HUES48 (cell line): ENCODE results near the gene SLC40A1.

Experiments used
- H3K27ac ChIP-seq: one replicate; pipeline ENCODE4 v1.7.0; 2013; ENCODE audit warnings: low read depth, low read length, inconsistent platforms
- H3K27me3 ChIP-seq: 2 replicates; pipeline ENCODE4 v1.6.1; 2013; ENCODE audit warnings: mild to moderate bottlenecking, low read length; ENCODE audit not compliant: control insufficient read depth, insufficient read depth
- H3K36me3 ChIP-seq: 2 replicates; pipeline ENCODE4 v1.6.1; 2013; ENCODE audit warnings: low read length; ENCODE audit not compliant: control insufficient read depth, insufficient read depth
- H3K4me1 ChIP-seq: 2 replicates; pipeline ENCODE4 v1.6.1; 2013; ENCODE audit warnings: mild to moderate bottlenecking, low read length; ENCODE audit not compliant: control insufficient read depth, insufficient read depth
- H3K4me3 ChIP-seq: 2 replicates; pipeline ENCODE4 v1.5.1; 2013; ENCODE audit warnings: mild to moderate bottlenecking, low read depth, low read length
- H3K9ac ChIP-seq: 2 replicates; pipeline ENCODE4 v1.6.1; 2013; ENCODE audit warnings: mild to moderate bottlenecking, low read depth, low read length, moderate library complexity
- H3K9me3 ChIP-seq: 2 replicates; pipeline ENCODE4 v1.6.1; 2013; ENCODE audit warnings: low read length; ENCODE audit not compliant: control insufficient read depth, insufficient read depth

Gene SLC40A1

DNA sequence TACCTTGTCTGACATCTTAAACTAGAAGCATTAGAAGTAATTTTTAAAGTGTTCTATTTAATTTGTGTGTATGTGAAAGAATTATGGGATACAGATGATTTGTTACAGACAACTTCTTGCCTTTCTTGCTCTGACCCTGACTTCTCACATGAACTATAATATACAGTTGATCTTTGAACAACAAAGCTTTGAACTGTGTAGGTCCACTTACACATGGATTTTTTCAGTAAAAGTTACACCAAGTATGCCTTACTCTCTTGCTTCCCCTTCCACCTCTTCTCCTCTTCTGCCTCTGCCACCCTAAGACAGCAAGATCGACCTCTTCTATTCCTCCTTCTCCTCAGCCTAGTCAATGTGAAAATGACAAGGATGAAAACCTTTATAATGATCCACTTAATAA, 42.2 kb downstream of the SLC40A1 start:
- Histone ChIP-seq H3K4me3 (no peak overlapping the region), H3K9ac (no peak overlapping the region), H3K4me1 (no peaks in the 10 kb centered on the region), H3K36me3 (no peaks in the 10 kb centered on the region), H3K9me3 (no peaks in the 10 kb centered on the region), H3K27me3 (no peaks in the 10 kb centered on the region), H3K27ac (no peak overlapping the region)

DNA sequence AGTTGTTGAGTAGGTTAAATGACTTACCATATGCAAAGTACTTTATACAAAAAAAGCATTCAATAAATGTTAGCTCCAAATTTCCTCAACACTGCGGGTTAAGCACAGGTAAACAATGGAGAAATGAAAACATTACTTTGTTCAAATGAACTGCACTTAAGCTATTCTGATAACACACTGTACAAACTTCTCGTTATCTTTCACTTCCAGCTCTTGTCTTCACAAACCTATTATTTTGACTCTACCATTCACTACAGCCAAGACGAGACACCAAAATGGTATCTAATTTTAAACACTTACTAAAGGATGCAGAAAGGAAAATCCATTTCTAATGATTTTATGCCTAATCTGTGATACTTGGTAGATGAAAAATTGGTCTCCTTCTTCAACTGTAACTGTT, 43.8 kb downstream of the SLC40A1 start:
- Histone ChIP-seq H3K9ac (no peak overlapping the region), H3K9me3 (no peaks in the 10 kb centered on the region), H3K4me1 (no peaks in the 10 kb centered on the region), H3K27ac (no peak overlapping the region), H3K27me3 (no peaks in the 10 kb centered on the region), H3K36me3 (no peaks in the 10 kb centered on the region), H3K4me3 (no peak overlapping the region)

DNA sequence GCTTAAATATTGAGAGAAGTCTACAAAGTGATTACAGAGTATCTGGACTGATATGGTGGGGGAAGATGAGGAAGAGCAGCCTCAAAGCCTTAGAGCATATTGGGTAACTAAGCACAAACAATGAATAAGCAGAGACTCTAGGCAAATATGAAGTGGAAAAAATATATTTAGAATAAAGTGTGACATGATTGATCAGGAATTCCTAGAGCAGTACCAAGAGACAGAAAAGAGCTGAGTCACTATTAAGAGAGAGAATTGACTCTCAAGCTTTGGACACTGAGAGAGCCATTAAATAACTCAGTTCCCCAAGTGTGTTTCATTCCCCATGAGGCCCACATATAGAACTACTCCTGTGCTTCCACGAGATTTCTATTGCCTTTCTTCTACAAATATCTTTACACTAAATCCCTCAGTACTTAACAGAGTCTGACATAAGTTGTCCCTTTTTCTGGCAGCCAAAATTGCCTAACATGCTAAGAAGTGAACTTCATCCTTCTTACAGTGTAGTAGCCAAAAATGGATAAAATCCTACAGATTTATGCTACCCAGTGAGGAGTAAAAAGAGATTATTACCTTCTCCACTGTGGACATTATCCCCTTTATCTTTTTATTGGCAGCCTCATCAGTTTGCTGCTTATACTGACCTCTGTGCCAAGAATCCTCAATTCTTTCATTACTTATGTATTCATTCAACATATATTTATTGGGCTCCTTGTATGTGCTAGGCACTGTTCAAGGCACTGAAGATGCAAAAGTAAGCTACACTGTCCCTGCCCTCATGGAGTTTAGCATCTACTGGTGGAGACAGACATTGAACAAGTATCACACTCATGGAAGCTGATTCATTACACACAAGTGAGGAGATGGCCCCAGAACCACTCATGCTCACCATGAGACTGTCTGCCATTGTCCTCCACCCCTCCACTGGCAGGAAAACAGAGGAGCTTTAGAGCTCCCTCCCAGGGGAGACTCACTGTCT, 45.4 kb downstream of the SLC40A1 start:
- Histone ChIP-seq H3K9me3 (no peaks in the 10 kb centered on the region), H3K27ac (no peak overlapping the region), H3K36me3 (no peaks in the 10 kb centered on the region), H3K27me3 (no peaks in the 10 kb centered on the region), H3K4me1 (no peaks in the 10 kb centered on the region), H3K4me3 (no peak overlapping the region), H3K9ac (no peak overlapping the region)

DNA sequence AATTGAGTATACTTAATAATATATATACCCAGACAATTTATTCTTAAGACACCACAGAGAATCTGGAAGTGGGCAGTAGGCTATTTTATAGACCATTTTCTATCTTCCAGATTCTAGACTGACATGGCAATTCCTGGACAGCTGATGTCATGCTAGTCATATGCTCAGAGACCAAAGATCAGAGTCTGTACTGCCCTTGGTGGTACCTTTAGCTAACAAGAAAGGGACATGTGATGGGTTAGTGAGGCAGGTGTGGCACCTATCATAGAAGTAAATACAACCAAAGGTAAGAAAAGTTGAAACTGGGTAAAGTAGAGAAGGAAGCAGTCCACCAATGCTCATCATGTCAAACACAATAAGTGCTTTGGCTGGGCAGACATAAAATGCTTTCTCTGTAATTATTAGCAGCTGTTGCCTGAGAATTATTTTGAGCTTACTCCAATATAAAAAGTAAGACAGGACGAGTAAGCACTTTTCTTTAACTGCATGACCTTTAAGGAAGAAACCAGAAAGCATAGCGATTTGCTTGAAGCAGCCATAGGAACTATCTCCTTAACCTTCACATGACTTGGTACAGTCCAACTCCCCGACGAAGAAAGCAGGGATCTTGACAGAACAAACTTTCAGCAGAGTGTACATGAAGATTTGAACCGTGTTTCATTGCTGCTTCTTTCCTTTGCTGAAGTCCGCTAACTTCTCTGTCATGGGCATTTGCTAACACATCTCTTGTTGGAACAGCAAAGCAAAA, 47.1 kb downstream of the SLC40A1 start:
- H3K27me3 ChIP-seq, result no peaks in the 10 kb centered on the region
- H3K9ac ChIP-seq, result no peak overlapping the region
- H3K9me3 ChIP-seq, result no peaks in the 10 kb centered on the region
- no peak overlapping the region for H3K4me3 ChIP-seq
- no peaks in the 10 kb centered on the region for H3K36me3 ChIP-seq
- no peaks in the 10 kb centered on the region for H3K4me1 ChIP-seq
- H3K27ac ChIP-seq, result no peak overlapping the region

DNA sequence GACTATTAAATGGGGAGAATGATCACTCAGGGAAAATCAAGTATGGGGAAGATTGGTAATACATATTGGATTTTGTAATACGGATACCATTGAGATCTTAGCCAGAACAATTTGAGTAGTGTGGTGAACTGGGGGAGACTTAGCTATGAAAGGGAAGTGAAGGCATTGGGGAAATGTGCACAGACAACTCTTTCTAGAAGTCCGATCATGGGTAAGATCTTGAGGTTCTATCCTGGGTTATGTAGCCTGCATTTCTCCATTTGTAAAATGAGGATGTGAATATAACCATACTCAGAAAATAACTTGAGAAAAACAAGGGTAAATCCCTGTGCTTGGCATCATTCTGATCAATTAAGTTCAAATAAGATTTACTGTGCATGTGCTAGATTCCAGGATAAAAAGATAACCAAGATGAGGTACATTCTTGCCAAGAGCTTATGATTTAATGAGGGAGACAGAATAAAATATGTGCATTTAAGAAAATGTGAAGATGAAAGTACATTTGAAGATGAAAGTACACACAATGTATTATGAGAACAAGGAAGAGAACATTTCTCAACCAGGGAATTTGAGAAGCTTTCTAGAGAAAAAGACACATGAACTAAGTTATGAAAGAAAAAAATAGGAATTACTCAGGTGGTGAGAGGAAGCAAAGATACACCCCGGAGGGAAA, 49.5 kb downstream of the SLC40A1 start:
- H3K27ac ChIP-seq, result no peak overlapping the region

DNA sequence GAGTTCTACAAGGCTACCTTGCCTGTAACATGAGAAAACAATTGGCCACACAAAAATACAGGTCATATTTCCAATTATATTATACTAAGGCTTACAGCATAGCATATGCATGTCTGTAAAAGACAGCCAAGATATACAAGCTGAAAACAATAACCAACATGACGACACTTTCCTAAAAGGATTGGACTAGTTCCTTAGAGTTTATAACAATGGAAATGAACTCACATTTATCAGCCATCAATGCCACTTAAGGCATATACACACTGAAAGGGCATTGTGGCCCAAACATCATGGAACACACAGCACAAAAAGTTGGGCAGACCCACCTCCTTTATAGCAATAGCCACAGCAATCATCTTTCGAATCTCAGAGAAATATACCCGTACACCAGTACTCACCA, 52.0 kb downstream of the SLC40A1 start:
- no peaks in the 10 kb centered on the region for H3K27me3 ChIP-seq
- no peaks in the 10 kb centered on the region for H3K4me1 ChIP-seq
- no peaks in the 10 kb centered on the region for H3K9me3 ChIP-seq
- H3K9ac ChIP-seq, result no peak overlapping the region
- no peaks in the 10 kb centered on the region for H3K36me3 ChIP-seq
- H3K27ac ChIP-seq, result no peak overlapping the region
- no peak overlapping the region for H3K4me3 ChIP-seq

More for the DNA sequence above, 49.5 kb downstream of the SLC40A1 start:
- Histone ChIP-seq H3K4me1 (no peaks in the 10 kb centered on the region), H3K9me3 (no peaks in the 10 kb centered on the region), H3K36me3 (no peaks in the 10 kb centered on the region), H3K9ac (no peak overlapping the region), H3K27me3 (no peaks in the 10 kb centered on the region), H3K4me3 (no peak overlapping the region)

DNA sequence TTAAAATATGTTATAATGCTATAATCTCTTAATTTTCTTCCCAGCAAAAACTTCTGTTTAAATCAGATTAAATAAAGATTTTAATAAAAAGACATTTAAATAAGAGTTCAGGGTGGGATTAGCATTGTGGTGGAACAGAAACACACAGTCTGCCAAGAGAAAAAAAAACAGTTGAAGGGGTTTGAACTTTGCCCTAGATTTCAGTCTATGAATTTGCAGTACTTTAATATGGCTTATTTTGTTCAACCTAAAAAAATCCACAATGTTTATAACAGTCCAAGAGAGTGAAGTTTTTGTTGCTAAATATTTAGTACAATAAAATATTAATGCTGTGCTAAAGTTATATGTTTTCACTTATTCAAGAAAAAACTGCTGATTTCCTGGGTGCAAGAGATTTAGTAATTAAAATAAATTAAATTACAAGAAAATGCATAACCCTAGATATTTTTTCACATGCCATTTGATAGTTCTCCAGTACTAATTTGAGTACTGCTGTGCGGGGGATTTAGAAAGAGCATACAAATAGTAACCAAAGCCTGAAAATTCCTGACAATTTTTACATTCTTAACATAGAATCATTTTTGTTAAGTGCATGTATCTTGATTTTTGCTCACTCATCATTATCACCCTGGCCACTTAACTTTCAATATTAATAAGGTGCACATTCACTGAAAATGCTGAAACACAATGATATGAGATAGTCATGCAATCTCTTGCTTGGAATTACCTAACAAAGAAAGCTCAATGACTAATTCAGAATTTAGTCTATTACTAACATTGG, 52.6 kb downstream of the SLC40A1 start:
- no peaks in the 10 kb centered on the region for H3K36me3 ChIP-seq
- no peak overlapping the region for H3K4me3 ChIP-seq
- no peak overlapping the region for H3K9ac ChIP-seq
- no peaks in the 10 kb centered on the region for H3K4me1 ChIP-seq
- H3K27ac ChIP-seq, result no peak overlapping the region
- no peaks in the 10 kb centered on the region for H3K9me3 ChIP-seq
- H3K27me3 ChIP-seq, result no peaks in the 10 kb centered on the region

DNA sequence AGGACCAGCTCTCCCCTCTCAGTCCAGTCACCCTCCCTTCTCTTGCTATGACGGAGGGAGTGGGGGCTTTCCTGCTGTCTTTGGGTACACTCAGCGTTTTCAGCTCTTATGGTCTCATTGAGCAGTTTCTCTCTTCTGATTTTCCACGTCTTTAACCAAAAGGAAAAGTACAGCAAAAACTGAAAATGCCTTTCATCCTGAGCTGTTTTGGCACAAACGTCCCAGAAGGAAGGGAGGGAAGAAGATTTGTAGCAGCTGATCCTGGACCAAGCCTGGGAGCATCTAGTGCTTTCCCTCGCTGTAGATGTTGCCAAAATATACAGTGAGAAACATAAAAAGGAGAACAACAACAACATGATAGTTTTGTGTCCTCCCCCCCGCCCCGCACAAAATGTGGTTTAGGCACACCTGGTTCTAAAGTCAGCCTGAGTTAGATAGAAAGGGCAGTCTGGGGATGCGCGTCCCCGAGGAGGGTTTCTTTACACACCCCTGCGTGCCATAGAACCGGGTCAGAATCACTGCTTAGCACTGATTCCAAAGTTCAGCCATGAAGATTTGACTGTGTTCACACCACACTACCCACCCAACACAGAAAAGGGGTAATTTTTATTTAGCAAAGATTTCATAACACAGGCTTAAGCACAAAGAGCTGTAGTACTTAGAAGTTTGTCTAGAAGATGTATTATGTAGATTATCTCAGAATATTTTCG, 53.4 kb downstream of the SLC40A1 start:
- Histone ChIP-seq H3K4me1 (no peaks in the 10 kb centered on the region), H3K9me3 (no peaks in the 10 kb centered on the region), H3K4me3 (no peak overlapping the region), H3K27ac (no peak overlapping the region), H3K27me3 (no peaks in the 10 kb centered on the region), H3K9ac (no peak overlapping the region), H3K36me3 (no peaks in the 10 kb centered on the region)

DNA sequence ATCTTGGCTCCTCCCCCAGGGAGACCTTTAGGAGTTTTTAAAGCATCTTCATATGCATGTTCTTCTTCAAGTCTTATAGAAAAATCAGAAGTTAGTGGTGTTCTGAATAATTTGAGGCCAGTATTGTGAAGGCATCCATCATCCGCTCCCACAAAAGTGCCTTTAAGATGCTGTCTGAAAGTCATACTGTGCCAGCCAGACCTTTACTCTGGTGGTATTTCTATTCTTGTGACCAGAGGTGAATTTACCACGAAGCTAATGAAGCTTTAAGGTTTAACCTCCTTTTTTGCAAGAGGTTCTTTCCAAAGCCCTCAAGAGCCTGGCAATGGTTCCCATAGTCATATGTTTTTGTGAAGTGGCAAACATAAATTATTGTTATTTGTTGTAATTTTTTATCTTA, 54.3 kb downstream of the SLC40A1 start:
- no peak overlapping the region for H3K4me3 ChIP-seq
- H3K27me3 ChIP-seq, result no peaks in the 10 kb centered on the region
- H3K9me3 ChIP-seq, result no peaks in the 10 kb centered on the region
- no peaks in the 10 kb centered on the region for H3K36me3 ChIP-seq
- H3K9ac ChIP-seq, result no peak overlapping the region
- no peak overlapping the region for H3K27ac ChIP-seq
- H3K4me1 ChIP-seq, result no peaks in the 10 kb centered on the region

DNA sequence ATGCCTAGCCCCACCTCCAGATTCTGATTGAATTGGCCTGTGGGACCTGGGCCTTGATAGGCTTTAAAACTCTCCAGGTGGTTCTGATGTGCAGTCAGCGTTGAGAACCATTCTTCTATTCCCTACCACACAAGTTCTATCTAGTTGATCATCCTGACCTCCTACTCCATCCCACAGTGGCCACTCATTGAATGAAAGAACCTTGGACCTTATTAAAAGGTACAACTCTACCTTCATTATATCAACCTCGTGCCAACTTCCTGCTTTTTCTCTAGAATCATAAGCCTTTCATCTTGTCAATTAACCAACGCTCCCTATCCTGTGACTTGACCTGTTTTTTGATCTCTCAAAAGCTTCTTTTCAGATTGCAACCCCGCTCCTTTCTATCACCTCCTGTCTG, 55.8 kb downstream of the SLC40A1 start:
- Histone ChIP-seq H3K27ac (no peak overlapping the region), H3K36me3 (no peaks in the 10 kb centered on the region), H3K27me3 (no peaks in the 10 kb centered on the region), H3K9me3 (no peaks in the 10 kb centered on the region), H3K9ac (no peak overlapping the region), H3K4me1 (no peaks in the 10 kb centered on the region), H3K4me3 (no peak overlapping the region)
